Measurements from ENCODE around the gene GRAP2. TPM values are rescaled to one million over a fixed set of nuclear protein-coding genes. Genes with fewer than 3 reads are reported as not detected.

GRAP2 gene
- total and polyA plus RNA-seq, 2 of the 13 experiments (the other 11 are each of a cell fraction or from before 2014, with no cell fraction given): 0.15 TPM; not detected in 1

GRCh38 chr22:39999144-39999757 lies 98.4 kb downstream of the GRAP2 start (continued):
- no peak for TF ChIP-seq ZBTB39 (CRISPR knock-in tag; IDR thresholded peaks at IDR 0.05)
- TF ChIP-seq CTCF (CRISPR knock-in tag; IDR thresholded peaks at IDR 0.05): peak; percentile 26; the same call in 1 of the 2 replicates
- TF ChIP-seq ZFX (CRISPR knock-in tag; IDR thresholded peaks at IDR 0.05; ENCODE audit: low read depth): 0 out of 2 replicates have a peak, but pooled peaks have one; percentile 14
- peak in 1 of 2 experiments; percentile 43; a peak in 1 of 4 replicates for TF ChIP-seq NR2F1 (CRISPR knock-in tag; IDR thresholded peaks at IDR 0.05)

- Histone ChIP-seq H3K79me2 (ENCODE audit: insufficient read depth, low read length) (no peaks in the 10 kb centered on the region), H3K4me3 (replicated peaks in 1 of 3; ENCODE audit: insufficient read depth in 1 of 3, low read depth in 2 of 3, low read length in 3 of 3) (no peak overlapping the region), H3K36me3 (replicated peaks in 1 of 2; ENCODE audit: control insufficient read depth in 1 of 2, insufficient read depth in 2 of 2, low read length in 2 of 2) (no peaks in the 10 kb centered on the region), H3K9me3 (ENCODE audit: low read length) (no peaks in the 10 kb centered on the region), H3K27me3 (ENCODE audit: control insufficient read depth in 1 of 2, insufficient read depth in 2 of 2, low read length in 2 of 2) (peaks cover 3 to 31% of the 10 kb centered on the region in 2 experiments; a peak in 3 of 5 replicates), H3K4me2 (ENCODE audit: low read depth, low read length) (no peak overlapping the region), H2AFZ (ENCODE audit: low read length) (no peak overlapping the region), H3K9ac (ENCODE audit: insufficient read depth, low read depth, low read length) (no peak overlapping the region), H4K20me1 (ENCODE audit: insufficient read depth, low read length) (no peaks in the 10 kb centered on the region), H3K27ac (ENCODE audit: extremely low read length, insufficient read depth, low read length) (no peak overlapping the region), H3K4me1 (ENCODE audit: insufficient read depth, low read length) (peaks cover 50% of the 10 kb centered on the region)
- DNase-seq (ENCODE audit: low spot score) (no peak), ATAC-seq (no peak), FAIRE-seq (no peak)
- ChIA-PET CTCF (ENCODE audit: low intra/inter-chr PET ratio, low total read pairs) (no interaction called here), POLR2A (no interaction called here)
- BruUV-seq (replicated peaks): no TSS peak
- in situ Hi-C loops (cut with HindIII; ENCODE audit: extremely low pct_ligation_motif_present, low pct_unique_long_range_greater_than_20kb): no loop called here
- whole genome bisulfite sequencing (ENCODE audit: low lambda C conversion rate): 56% methylated on average over 4 of the region's 5 CpGs
- intact Hi-C loops (cut with micrococcal nuclease; ENCODE audit: unreplicated experiment): no loop called here
- no peak for TF ChIP-seq THYN1 (CRISPR knock-in tag; IDR thresholded peaks at IDR 0.05; ENCODE audit: borderline replicate concordance, low read depth)
- no peak for TF ChIP-seq CBFB (CRISPR knock-in tag; IDR thresholded peaks at IDR 0.05)
- TF ChIP-seq ZNF7 (CRISPR knock-in tag; IDR thresholded peaks at IDR 0.05): no peak
- TF ChIP-seq BATF2 (CRISPR knock-in tag; IDR thresholded peaks at IDR 0.05): no peak
- TF ChIP-seq FOXA3 (CRISPR knock-in tag; IDR thresholded peaks at IDR 0.05): no peak
- no peak for TF ChIP-seq ZHX1 (CRISPR knock-in tag; IDR thresholded peaks at IDR 0.05; ENCODE audit: low read depth)
- TF ChIP-seq ZNF33B (CRISPR knock-in tag; IDR thresholded peaks at IDR 0.05): no peak
- no peak for TF ChIP-seq ZNF567 (CRISPR knock-in tag; IDR thresholded peaks at IDR 0.05; ENCODE audit: borderline replicate concordance)
- no peak for TF ChIP-seq RXRA (CRISPR knock-in tag; IDR thresholded peaks at IDR 0.05)
Measured at GRCh38 chr22:40000171-40000570, 99.3 kb downstream of the GRAP2 start.

Data from HepG2 (cell line).